22Rv1 (cell line): Measurements from ENCODE around the gene TCN2.

Experiments used
- CTCF ChIP-seq: fragments of 450-650 bp; IDR thresholded peaks from 2 replicates; pipeline ENCODE4 v1.5.1; 2017; ENCODE audit warnings: mild to moderate bottlenecking
- ZFX ChIP-seq: fragments of 450-650 bp; IDR thresholded peaks from 2 replicates; pipeline ENCODE4 v1.6.1; 2017; ENCODE audit warnings: antibody characterized with exemption, borderline replicate concordance

- TF ChIP-seq CTCF (no peak), ZFX (no peak)
Observed at GRCh38 chr22:30627471-30627870, 20.5 kb downstream of the TCN2 start.
